ENCODE results near the gene NAA80. TPM values are rescaled to one million over a fixed set of nuclear protein-coding genes. Genes with fewer than 3 reads are reported as not detected.

NAA80 gene
- total RNA-seq (ENCODE audit: low replicate concordance) = 10.1 and 21.8 TPM in 2 replicates

GRCh38 chr3:50298836-50299637, at the start of gene NAA80, which contains the start of gene HYAL3:
Gene NAA80 (minus strand): TSS chr3:50299405. CDS start chr3:50297463, 1,942 bp downstream.
Gene HYAL3 (minus strand): TSS chr3:50299405. CDS start chr3:50295602, 3,803 bp downstream.
- Histone ChIP-seq H3K36me3 (no peaks in the 10 kb centered on the region), H3K27ac (no peak within 1 kb of the TSS), H3K79me2 (ENCODE audit: low read depth) (no peaks in the 10 kb centered on the region), H2AFZ (replicated peaks) (peak within 1 kb of the TSS; percentile 75), H3K27me3 (no peaks in the 10 kb centered on the region), H3K4me3 (peak within 1 kb of the TSS; percentile 91), H3K4me1 (peaks cover 13% of the 10 kb centered on the region), H3F3A (ENCODE audit: low read depth) (peaks cover 5% of the 10 kb centered on the region), H3K4me2 (peak within 1 kb of the TSS; percentile 99), H3K9ac (peak within 1 kb of the TSS; percentile 45), H3K9me3 (ENCODE audit: low read depth) (no peaks in the 10 kb centered on the region), H4K20me1 (ENCODE audit: low read depth) (peaks cover 6% of the 10 kb centered on the region)
- Mint-ChIP-seq H3K4me1 (peaks cover 25% of the 10 kb centered on the region), H3K4me3 (peak within 1 kb of the TSS; percentile 96), H3K27me3 (ENCODE audit: insufficient read depth, low read depth) (peaks cover 7% of the 10 kb centered on the region), H3K36me3 (peaks cover 1% of the 10 kb centered on the region), H3K9me3 (no peaks in the 10 kb centered on the region), H3K27ac (peak within 1 kb of the TSS; percentile 91)
- TF ChIP-seq EZH2 (IDR thresholded peaks at IDR 0.05) = no peak
- TF ChIP-seq, protein P1, sequence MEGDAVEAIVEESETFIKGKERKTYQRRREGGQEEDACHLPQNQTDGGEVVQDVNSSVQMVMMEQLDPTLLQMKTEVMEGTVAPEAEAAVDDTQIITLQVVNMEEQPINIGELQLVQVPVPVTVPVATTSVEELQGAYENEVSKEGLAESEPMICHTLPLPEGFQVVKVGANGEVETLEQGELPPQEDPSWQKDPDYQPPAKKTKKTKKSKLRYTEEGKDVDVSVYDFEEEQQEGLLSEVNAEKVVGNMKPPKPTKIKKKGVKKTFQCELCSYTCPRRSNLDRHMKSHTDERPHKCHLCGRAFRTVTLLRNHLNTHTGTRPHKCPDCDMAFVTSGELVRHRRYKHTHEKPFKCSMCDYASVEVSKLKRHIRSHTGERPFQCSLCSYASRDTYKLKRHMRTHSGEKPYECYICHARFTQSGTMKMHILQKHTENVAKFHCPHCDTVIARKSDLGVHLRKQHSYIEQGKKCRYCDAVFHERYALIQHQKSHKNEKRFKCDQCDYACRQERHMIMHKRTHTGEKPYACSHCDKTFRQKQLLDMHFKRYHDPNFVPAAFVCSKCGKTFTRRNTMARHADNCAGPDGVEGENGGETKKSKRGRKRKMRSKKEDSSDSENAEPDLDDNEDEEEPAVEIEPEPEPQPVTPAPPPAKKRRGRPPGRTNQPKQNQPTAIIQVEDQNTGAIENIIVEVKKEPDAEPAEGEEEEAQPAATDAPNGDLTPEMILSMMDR (IDR thresholded peaks at IDR 0.05) = peak; percentile 22
- DNase-seq (ENCODE audit: low spot score) = peak; percentile 99

DNA sequence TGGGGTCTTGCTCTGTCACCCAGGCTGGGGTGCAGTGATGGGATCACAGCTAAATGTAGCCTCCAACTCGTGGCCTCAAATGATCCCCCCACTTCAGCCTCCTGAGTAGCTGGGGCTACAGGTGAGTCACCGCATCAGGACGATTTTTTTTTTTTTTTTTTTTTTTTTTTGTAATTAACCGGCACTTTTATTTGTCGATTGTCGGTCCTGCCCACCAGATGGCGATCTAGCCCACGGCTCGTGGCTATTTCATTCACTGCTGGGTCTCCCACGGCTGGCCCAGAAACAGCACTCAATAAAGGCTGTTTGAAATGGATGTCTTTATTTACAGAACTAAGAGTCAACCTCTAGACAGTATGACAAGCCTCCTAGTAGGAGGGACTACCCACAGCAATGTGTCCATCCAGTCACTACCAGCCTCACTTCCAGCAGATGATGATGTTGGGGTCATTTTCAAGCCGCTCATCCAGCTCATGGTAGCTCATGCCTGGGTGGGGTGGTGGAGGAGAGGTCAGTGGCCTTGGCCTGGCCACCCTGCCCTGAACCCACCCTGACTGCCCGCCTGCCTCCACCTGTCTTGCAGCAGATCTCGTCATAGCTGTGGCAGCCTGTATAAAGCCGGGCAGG, 48.1 kb upstream of the NAA80 start:
- no peaks in the 10 kb centered on the region for H3K9me3 Mint-ChIP-seq
- H3F3A ChIP-seq (ENCODE audit: low read depth) = peaks cover 19% of the 10 kb centered on the region
- H3K4me3 Mint-ChIP-seq = no peak overlapping the region
- peaks cover 10% of the 10 kb centered on the region for H3K4me1 ChIP-seq
- H3K27ac ChIP-seq = no peak overlapping the region
- peaks cover 9% of the 10 kb centered on the region for H3K79me2 ChIP-seq (ENCODE audit: low read depth)
- H4K20me1 ChIP-seq (ENCODE audit: low read depth) = peaks cover 11% of the 10 kb centered on the region
- TF ChIP-seq, protein P1 (IDR thresholded peaks at IDR 0.05) = peak; percentile 65
- TF ChIP-seq EZH2 (IDR thresholded peaks at IDR 0.05) (no peak), EZH2phosphoT487 (IDR thresholded peaks at IDR 0.05) (no peak)
- H3K4me1 Mint-ChIP-seq = peaks cover 25% of the 10 kb centered on the region
- no peak overlapping the region for H2AFZ ChIP-seq (replicated peaks)
- no peak overlapping the region for H3K4me2 ChIP-seq
- no peaks in the 10 kb centered on the region for H3K9me3 ChIP-seq (ENCODE audit: low read depth)
- no peak overlapping the region for H3K9ac ChIP-seq
- H3K27ac Mint-ChIP-seq = no peak overlapping the region
- peak; percentile 74 for DNase-seq (ENCODE audit: low spot score)
- H3K27me3 ChIP-seq = peaks cover 42% of the 10 kb centered on the region
- no peak overlapping the region for H3K4me3 ChIP-seq
- H3K36me3 Mint-ChIP-seq = peaks cover 2% of the 10 kb centered on the region
- H3K27me3 Mint-ChIP-seq (ENCODE audit: insufficient read depth, low read depth) = peaks cover 17% of the 10 kb centered on the region
- no peaks in the 10 kb centered on the region for H3K36me3 ChIP-seq

DNA sequence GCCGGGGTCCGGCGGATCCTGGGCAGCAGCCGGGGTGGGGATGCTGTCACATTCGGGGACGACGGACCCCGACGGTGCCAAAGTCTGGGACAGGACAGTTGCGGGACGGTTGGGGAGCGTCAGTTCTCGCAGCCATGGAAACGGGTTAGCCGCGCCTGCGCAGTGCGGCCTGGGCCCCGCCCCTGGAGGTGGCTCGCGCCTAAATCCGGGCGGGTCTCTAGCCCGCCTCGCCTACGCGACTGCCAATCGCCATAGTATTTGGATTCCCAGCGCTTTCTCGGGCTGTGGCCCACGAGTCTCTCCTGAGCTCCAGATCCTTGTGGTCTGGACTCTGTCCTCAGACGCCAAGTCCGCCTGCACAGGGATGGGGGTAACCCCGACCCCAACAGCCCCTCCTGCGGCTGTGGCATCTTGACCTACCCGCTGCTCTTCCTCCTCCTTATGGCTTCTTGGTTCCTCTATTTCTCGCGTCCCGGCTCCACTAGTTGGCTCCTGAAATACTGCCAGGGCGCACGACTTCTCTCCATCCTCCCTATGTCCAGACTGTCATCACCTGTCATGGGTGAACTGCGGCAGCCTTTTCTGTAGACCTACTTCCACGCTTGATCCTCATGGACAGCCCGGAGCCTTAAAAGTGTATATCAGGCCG, 46.5 kb upstream of the NAA80 start, which contains the start of gene ZMYND10:
TSS of gene ZMYND10 (minus strand) at position 147 of the 649 bp plus-strand sequence. CDS start 153 bp downstream, outside the sequence.
- Histone ChIP-seq H3K79me2 (ENCODE audit: low read depth) (peaks cover 9% of the 10 kb centered on the region), H3K4me3 (peak within 1 kb of the TSS; percentile 56), H3F3A (ENCODE audit: low read depth) (peaks cover 19% of the 10 kb centered on the region), H3K27ac (no peak within 1 kb of the TSS), H3K4me1 (peaks cover 11% of the 10 kb centered on the region), H2AFZ (replicated peaks) (peak within 1 kb of the TSS; percentile 94), H3K36me3 (no peaks in the 10 kb centered on the region), H4K20me1 (ENCODE audit: low read depth) (peaks cover 3% of the 10 kb centered on the region), H3K9me3 (ENCODE audit: low read depth) (no peaks in the 10 kb centered on the region), H3K27me3 (peaks cover 58% of the 10 kb centered on the region), H3K9ac (no peak within 1 kb of the TSS), H3K4me2 (peak within 1 kb of the TSS; percentile 92)
- peaks cover 2% of the 10 kb centered on the region for H3K36me3 Mint-ChIP-seq
- H3K9me3 Mint-ChIP-seq = no peaks in the 10 kb centered on the region
- TF ChIP-seq EZH2phosphoT487 (IDR thresholded peaks at IDR 0.05) (no peak), EZH2 (IDR thresholded peaks at IDR 0.05) (no peak)
- TF ChIP-seq, protein P1 (IDR thresholded peaks at IDR 0.05) = no peak
- no peak within 1 kb of the TSS for H3K27ac Mint-ChIP-seq
- peaks cover 18% of the 10 kb centered on the region for H3K4me1 Mint-ChIP-seq
- H3K27me3 Mint-ChIP-seq (ENCODE audit: insufficient read depth, low read depth) = peaks cover 19% of the 10 kb centered on the region
- DNase-seq (ENCODE audit: low spot score) = peak; percentile 92
- peak within 1 kb of the TSS; percentile 84 for H3K4me3 Mint-ChIP-seq
